ENCODE data around the gene ACAP2.
"Not testable (repeated sequence)": the region's sequence is repeated elsewhere in the genome, so short reads cannot be mapped to it uniquely, and the experiment has no call there.

- not testable (repeated sequence) for TF ChIP-seq CTCF (IDR thresholded peaks at IDR 0.05 in 4 of 5, conservative IDR thresholded peaks at IDR 0.05 in 1 of 5); POLR2A (IDR thresholded peaks at IDR 0.05)
Measured at GRCh38 chr3:195475116-195475515, 32.3 kb upstream of the ACAP2 start.
